DOHH2 (cell line): ENCODE data around the gene ING4.

ENCODE experiments used
- EZH2phosphoT487 ChIP-seq: fragments of 200-600 bp; sonication (generic); IDR thresholded peaks from 2 replicates; pipeline ENCODE4 v1.6.1; 2017; ENCODE audit warnings: borderline replicate concordance, mild to moderate bottlenecking, antibody characterized with exemption, low read length, moderate library complexity, mixed read lengths
- TF ChIP-seq, protein P1 (sequence below): fragments of 200-600 bp; sonication (generic); IDR thresholded peaks from one replicate; pipeline ENCODE4 v1.5.1; 2014; ENCODE audit warnings: antibody characterized with exemption, mild to moderate bottlenecking, low read depth, low read length; ENCODE audit not compliant: poor library complexity, severe bottlenecking

DNA sequence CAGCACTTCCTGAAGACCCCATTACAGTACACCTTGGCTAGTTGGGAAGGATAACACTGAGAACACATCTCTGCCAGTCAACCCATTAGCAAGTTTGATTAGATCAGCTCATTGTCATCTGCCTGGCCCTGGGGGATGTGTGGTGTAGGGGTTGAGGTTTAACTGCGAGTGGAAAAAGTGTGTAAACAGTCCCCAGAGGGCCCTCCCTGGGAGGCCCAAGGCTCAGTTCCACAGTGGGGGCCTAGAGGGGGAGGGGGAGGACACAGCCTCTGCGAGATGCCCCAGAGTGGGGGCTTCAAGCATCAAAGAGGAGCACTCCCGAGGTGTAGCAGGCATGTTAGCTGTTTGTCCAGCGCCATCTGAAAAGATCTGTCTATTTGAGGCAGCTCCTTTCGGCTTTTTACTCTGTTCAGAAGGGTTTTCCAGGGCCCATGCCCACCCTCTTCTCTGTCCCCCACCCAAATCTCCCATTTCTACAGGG lies 27.5 kb downstream of the ING4 start:
- TF ChIP-seq, protein P1, sequence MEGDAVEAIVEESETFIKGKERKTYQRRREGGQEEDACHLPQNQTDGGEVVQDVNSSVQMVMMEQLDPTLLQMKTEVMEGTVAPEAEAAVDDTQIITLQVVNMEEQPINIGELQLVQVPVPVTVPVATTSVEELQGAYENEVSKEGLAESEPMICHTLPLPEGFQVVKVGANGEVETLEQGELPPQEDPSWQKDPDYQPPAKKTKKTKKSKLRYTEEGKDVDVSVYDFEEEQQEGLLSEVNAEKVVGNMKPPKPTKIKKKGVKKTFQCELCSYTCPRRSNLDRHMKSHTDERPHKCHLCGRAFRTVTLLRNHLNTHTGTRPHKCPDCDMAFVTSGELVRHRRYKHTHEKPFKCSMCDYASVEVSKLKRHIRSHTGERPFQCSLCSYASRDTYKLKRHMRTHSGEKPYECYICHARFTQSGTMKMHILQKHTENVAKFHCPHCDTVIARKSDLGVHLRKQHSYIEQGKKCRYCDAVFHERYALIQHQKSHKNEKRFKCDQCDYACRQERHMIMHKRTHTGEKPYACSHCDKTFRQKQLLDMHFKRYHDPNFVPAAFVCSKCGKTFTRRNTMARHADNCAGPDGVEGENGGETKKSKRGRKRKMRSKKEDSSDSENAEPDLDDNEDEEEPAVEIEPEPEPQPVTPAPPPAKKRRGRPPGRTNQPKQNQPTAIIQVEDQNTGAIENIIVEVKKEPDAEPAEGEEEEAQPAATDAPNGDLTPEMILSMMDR, result no peak
- no peak for TF ChIP-seq EZH2phosphoT487
